Measurements from ENCODE around the gene SAMD8.

SAMD8 gene

GRCh38 chr10:75073442-75073841 is 38.0 kb upstream of the SAMD8 start:
- no peaks in the 10 kb centered on the region for H3K27me3 ChIP-seq (ENCODE audit: insufficient read depth, low read length)
- H3K9me3 ChIP-seq (ENCODE audit: low read length): no peaks in the 10 kb centered on the region

DNA sequence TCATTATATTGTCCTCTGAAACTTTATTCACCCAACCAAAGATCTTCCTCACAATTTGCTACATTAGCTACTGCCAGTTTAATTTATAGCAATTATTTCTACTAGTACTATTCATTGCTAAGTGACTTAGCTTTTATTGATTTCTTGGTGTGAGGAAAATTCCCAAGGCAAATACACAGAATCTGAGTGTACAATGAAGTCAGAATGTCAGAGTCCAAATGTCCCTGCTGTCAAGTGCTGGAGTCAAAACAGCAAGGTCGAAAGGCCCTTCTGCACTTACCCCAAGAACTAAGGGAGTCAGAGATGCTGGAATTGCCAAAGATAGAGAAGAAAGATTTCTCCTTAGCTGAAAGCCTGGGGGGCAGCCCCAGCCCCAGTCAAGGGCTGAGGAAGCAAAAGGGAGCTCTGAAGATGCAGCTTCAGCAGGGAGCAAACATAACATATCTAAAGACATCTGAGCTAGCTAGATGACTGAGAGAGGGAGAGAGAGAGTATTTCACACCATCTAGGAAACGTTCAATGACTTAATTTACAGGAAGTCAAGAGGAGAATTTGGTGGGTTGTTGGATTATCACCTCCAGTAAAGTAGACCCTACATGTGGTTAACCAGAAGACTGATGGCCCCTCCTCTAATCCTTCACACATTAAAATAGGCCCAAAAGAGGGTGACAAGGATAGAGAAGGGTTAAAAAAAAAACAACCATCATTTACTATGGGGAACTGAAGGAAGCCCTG is 36.6 kb upstream of the SAMD8 start:
- no peaks in the 10 kb centered on the region for H3K27me3 ChIP-seq (ENCODE audit: insufficient read depth, low read length)

More at GRCh38 chr10:75073442-75073841, 38.0 kb upstream of the SAMD8 start:
- Histone ChIP-seq H2AFZ (ENCODE audit: low read depth, low read length) (no peak overlapping the region), H3K4me1 (ENCODE audit: insufficient read depth, low read length) (peaks cover 5% of the 10 kb centered on the region), H3K4me3 (ENCODE audit: low read length) (no peak overlapping the region), H3K36me3 (ENCODE audit: insufficient read depth, low read length) (no peaks in the 10 kb centered on the region)

DNA sequence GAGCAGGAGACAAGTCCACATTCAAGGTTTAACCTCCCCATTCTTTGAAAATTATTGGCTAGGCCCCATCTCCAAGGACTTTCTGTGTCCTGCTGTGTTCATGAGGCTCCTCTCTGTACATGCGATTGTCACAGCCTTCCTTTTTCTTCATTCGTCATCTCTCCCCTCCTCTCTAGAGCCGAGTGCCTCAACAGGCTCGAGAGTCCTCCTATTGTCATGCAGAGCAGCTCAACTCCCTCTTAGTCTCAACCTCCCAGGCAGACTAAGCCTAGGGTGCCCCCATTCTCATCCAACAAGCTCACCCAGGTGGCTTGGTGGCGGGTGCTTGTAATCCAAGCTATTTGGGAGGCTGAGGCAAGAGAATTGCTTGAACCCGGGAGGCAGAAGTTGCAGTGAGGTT is 35.1 kb upstream of the SAMD8 start:
- Histone ChIP-seq H3K27me3 (ENCODE audit: insufficient read depth, low read length) (no peaks in the 10 kb centered on the region), H3K4me3 (ENCODE audit: low read length) (no peak overlapping the region), H2AFZ (ENCODE audit: low read depth, low read length) (peak overlapping the region; percentile 0), H3K4me1 (ENCODE audit: insufficient read depth, low read length) (peaks cover 8% of the 10 kb centered on the region), H3K9me3 (ENCODE audit: low read length) (no peaks in the 10 kb centered on the region), H3K36me3 (ENCODE audit: insufficient read depth, low read length) (no peaks in the 10 kb centered on the region)

More for the DNA sequence above, 36.6 kb upstream of the SAMD8 start:
- Histone ChIP-seq H3K36me3 (ENCODE audit: insufficient read depth, low read length) (no peaks in the 10 kb centered on the region), H2AFZ (ENCODE audit: low read depth, low read length) (no peak overlapping the region), H3K4me1 (ENCODE audit: insufficient read depth, low read length) (peaks cover 8% of the 10 kb centered on the region), H3K9me3 (ENCODE audit: low read length) (no peaks in the 10 kb centered on the region), H3K4me3 (ENCODE audit: low read length) (no peak overlapping the region)

DNA sequence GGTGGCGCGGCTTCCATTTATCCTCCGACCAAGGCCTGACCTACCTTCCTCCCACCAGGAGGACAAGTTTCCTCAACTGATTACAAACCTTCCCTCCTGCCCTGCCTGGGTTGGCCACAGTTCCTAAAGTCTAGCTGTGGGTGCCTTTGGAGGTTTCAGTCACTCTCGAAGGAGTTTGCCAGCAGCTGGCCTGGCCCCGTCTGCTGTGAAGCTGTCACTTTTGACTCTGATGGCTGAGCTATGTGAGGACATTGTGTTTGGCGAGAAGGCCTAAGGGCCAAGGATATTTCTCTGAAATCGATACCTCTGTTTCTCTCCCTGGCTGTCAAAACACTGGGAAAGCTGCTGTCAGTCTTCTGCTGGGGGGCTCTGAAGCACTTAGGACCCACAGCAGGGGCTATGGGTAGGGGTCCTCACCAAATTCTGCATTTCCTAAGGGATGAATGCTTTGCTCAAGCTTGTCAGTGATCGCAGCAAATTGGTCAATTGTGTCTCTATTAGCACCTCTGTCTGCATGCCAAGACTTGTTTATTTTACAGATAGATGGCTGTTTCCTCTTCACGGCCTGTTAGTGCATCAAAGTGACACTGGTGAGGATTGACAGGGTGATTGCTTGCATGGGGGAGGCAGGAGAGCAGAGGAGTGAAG is 31.9 kb upstream of the SAMD8 start:
- Histone ChIP-seq H3K4me3 (ENCODE audit: low read length) (no peak overlapping the region), H2AFZ (ENCODE audit: low read depth, low read length) (no peak overlapping the region), H3K4me1 (ENCODE audit: insufficient read depth, low read length) (peaks cover 16% of the 10 kb centered on the region), H3K9me3 (ENCODE audit: low read length) (no peaks in the 10 kb centered on the region), H3K27me3 (ENCODE audit: insufficient read depth, low read length) (no peaks in the 10 kb centered on the region), H3K36me3 (ENCODE audit: insufficient read depth, low read length) (no peaks in the 10 kb centered on the region)

- Histone ChIP-seq H2AFZ (ENCODE audit: low read depth, low read length) (no peak overlapping the region), H3K4me3 (ENCODE audit: low read length) (no peak overlapping the region), H3K9me3 (ENCODE audit: low read length) (no peaks in the 10 kb centered on the region), H3K36me3 (ENCODE audit: insufficient read depth, low read length) (no peaks in the 10 kb centered on the region), H3K27me3 (ENCODE audit: insufficient read depth, low read length) (no peaks in the 10 kb centered on the region), H3K4me1 (ENCODE audit: insufficient read depth, low read length) (peaks cover 16% of the 10 kb centered on the region)
These were observed 30.9 kb upstream of the SAMD8 start for GRCh38 chr10:75080554-75080953.

DNA sequence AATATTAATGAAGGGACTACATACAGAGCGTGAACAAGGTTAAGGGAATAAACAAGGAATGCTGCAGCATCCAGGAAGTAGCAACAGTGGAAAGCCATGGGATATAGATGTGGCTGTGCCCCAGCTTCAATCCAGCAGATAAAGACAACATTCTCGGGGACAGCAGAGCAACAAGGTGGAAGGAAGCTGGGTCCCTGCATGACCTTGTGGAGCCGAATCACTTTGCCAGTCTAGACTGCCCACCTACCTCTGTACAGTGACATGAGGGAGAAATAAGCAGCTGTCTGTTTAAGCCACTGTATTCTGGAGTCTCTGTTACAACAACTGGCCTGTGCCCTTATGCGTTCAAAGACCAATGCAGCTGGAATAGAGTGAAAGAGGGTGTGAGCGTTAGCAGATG is 30.1 kb upstream of the SAMD8 start:
- Histone ChIP-seq H3K36me3 (ENCODE audit: insufficient read depth, low read length) (no peaks in the 10 kb centered on the region), H3K9me3 (ENCODE audit: low read length) (no peaks in the 10 kb centered on the region), H2AFZ (ENCODE audit: low read depth, low read length) (no peak overlapping the region), H3K27me3 (ENCODE audit: insufficient read depth, low read length) (no peaks in the 10 kb centered on the region), H3K4me3 (ENCODE audit: low read length) (no peak overlapping the region), H3K4me1 (ENCODE audit: insufficient read depth, low read length) (peaks cover 11% of the 10 kb centered on the region)

- no peaks in the 10 kb centered on the region for H3K27me3 ChIP-seq (ENCODE audit: insufficient read depth, low read length)
- H2AFZ ChIP-seq (ENCODE audit: low read depth, low read length): peak overlapping the region; percentile 53
- no peaks in the 10 kb centered on the region for H3K9me3 ChIP-seq (ENCODE audit: low read length)
- H3K4me3 ChIP-seq (ENCODE audit: low read length): no peak overlapping the region
- no peaks in the 10 kb centered on the region for H3K36me3 ChIP-seq (ENCODE audit: insufficient read depth, low read length)
- H3K4me1 ChIP-seq (ENCODE audit: insufficient read depth, low read length): peaks cover 15% of the 10 kb centered on the region
These were observed 27.3 kb upstream of the SAMD8 start for GRCh38 chr10:75083972-75084833.

GRCh38 chr10:75084834-75085384 is 26.5 kb upstream of the SAMD8 start:
- Histone ChIP-seq H3K27me3 (ENCODE audit: insufficient read depth, low read length) (no peaks in the 10 kb centered on the region), H3K4me3 (ENCODE audit: low read length) (no peak overlapping the region), H3K36me3 (ENCODE audit: insufficient read depth, low read length) (no peaks in the 10 kb centered on the region)

GRCh38 chr10:75086278-75086934 is 25.1 kb upstream of the SAMD8 start:
- Histone ChIP-seq H3K4me1 (ENCODE audit: insufficient read depth, low read length) (peaks cover 12% of the 10 kb centered on the region), H3K36me3 (ENCODE audit: insufficient read depth, low read length) (no peaks in the 10 kb centered on the region), H3K27me3 (ENCODE audit: insufficient read depth, low read length) (no peaks in the 10 kb centered on the region), H3K9me3 (ENCODE audit: low read length) (no peaks in the 10 kb centered on the region), H2AFZ (ENCODE audit: low read depth, low read length) (no peak overlapping the region), H3K4me3 (ENCODE audit: low read length) (no peak overlapping the region)

More at GRCh38 chr10:75084834-75085384, 26.5 kb upstream of the SAMD8 start:
- Histone ChIP-seq H3K4me1 (ENCODE audit: insufficient read depth, low read length) (peaks cover 12% of the 10 kb centered on the region), H3K9me3 (ENCODE audit: low read length) (no peaks in the 10 kb centered on the region), H2AFZ (ENCODE audit: low read depth, low read length) (no peak overlapping the region)

DNA sequence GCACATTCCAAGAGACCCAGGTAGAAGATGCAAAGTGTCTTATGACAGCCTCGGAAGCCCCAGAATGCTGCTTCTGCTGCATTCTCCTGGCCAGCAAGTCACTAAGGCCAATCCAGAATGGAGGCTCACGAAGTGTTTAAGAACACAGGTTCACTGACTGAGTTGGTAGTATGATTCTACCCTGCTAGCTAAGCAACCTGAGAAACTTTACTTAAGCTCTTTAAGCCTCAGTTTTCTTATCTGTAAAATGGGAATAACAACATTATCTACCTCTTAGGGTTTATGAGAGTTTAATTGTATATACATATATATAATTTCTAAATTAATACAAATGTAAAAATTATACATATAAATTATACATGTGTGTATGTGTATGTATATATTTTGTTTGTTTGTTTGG is 22.8 kb upstream of the SAMD8 start:
- Histone ChIP-seq H3K9me3 (ENCODE audit: low read length) (no peaks in the 10 kb centered on the region), H3K4me3 (ENCODE audit: low read length) (no peak overlapping the region)

DNA sequence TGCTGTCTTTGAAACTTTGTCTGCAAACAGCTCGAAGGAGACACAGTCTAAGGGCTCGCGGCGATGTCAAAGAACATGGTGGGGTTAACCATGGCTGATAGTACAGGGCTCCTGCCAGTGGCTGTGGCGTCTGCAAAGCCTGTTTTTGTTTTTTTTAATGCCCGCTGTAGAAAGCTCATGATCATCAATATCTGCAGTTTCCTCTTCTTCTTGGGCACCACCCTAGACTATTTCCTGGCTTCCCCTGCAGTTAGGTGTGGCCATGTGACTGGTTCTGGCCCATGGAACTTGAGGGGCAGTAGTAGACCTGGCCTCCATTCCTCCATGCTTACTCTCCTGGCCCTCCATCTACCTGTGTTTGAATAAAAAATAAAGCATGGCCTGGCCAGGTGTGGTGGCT is 21.8 kb upstream of the SAMD8 start:
- Histone ChIP-seq H3K9me3 (ENCODE audit: low read length) (no peaks in the 10 kb centered on the region), H3K27me3 (ENCODE audit: insufficient read depth, low read length) (no peaks in the 10 kb centered on the region), H3K36me3 (ENCODE audit: insufficient read depth, low read length) (no peaks in the 10 kb centered on the region), H2AFZ (ENCODE audit: low read depth, low read length) (no peak overlapping the region), H3K4me1 (ENCODE audit: insufficient read depth, low read length) (peaks cover 4% of the 10 kb centered on the region), H3K4me3 (ENCODE audit: low read length) (no peak overlapping the region)

More for the DNA sequence above, 22.8 kb upstream of the SAMD8 start:
- Histone ChIP-seq H3K27me3 (ENCODE audit: insufficient read depth, low read length) (no peaks in the 10 kb centered on the region), H3K4me1 (ENCODE audit: insufficient read depth, low read length) (peaks cover 10% of the 10 kb centered on the region), H2AFZ (ENCODE audit: low read depth, low read length) (no peak overlapping the region), H3K36me3 (ENCODE audit: insufficient read depth, low read length) (no peaks in the 10 kb centered on the region)

DNA sequence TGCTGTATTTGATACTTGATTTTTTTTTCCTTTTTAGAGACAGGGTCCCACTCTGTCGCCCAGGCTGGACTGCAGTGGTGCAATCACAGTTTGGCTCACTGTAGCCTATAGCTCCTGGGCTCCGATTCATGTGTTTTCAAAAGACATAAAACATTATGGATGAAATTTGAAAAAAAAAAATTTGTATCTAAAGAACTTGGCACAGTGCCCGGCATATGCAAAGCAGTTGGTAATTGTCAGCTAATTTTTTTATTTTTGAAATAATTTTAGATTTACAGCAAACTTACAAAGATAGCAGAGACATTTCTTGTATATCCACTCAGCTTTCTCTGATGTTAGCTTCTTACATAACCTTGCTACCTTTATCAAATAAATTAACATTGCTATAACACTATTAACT is 20.3 kb upstream of the SAMD8 start:
- Histone ChIP-seq H3K36me3 (ENCODE audit: insufficient read depth, low read length) (no peaks in the 10 kb centered on the region), H3K9me3 (ENCODE audit: low read length) (no peaks in the 10 kb centered on the region), H3K4me1 (ENCODE audit: insufficient read depth, low read length) (peaks cover 4% of the 10 kb centered on the region), H3K4me3 (ENCODE audit: low read length) (no peak overlapping the region), H2AFZ (ENCODE audit: low read depth, low read length) (no peak overlapping the region), H3K27me3 (ENCODE audit: insufficient read depth, low read length) (no peaks in the 10 kb centered on the region)

All from neuron (in vitro differentiated cells).